ENCODE data around the gene HS6ST1. TPM values are rescaled to one million over a fixed set of nuclear protein-coding genes. Genes with fewer than 3 reads are reported as not detected.

HS6ST1 gene
- polyA plus RNA-seq, 1 donor (not counting 4 experiments of a cell fraction or from before 2014, with no cell fraction given): 6.3 TPM

DNA sequence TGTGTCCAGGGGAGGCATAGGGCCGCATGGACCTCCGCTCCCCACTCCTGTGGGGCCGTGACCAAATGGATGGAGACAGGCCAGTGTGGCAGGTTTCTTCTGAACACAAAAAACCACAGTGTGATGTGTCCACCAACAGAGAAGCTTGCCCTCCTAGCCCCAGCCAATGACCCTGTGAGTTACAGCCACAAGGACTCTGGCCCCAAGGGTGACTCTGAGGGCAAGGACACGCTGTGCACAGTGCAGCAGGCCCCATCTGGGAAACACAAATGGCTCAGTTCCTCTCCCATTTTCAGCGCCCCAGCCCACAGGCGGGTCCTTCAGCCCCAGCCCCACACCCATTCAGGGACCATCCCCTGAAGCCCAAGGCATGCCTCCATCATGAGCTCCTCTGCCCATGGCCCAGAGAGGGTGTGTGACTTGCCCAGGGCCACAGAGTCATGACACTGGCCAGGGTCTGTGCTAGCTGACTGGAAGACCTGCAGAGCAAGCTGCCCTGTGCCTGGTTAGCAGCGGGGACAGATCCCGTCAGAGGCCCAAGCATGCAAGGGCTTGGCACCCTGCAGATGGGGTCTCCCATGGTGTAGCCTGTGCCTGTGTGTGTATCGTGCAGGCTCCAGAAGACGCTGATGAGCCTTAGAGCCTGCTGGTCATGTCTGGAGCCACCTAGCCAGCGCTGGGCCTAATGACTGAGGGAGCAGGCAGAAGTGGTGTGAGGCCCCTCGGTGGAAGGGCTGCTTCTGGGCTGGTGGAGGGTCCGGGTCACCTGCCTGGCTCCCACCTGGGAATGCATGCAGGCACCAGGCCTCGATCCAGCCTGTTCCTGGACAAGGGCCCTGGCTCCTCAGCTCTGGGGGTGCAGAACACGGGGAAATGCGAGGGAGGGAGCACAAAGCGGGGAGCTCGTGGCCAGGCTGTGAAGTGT is 47.7 kb downstream of the HS6ST1 start:
- Histone ChIP-seq H3K4me3 (ENCODE audit: control insufficient read depth in 2 of 3, extremely low read depth in 1 of 3, insufficient read depth in 2 of 3, low read depth in 1 of 3, low read length in 3 of 3) (no peak overlapping the region), H3K4me1 (ENCODE audit: control insufficient read depth, extremely low read depth, insufficient read depth, low read length) (no peaks in the 10 kb centered on the region), H3K27ac (ENCODE audit: control insufficient read depth, insufficient read depth, low read length) (no peak overlapping the region), H2AFZ (ENCODE audit: control insufficient read depth, low read length) (no peak overlapping the region), H3K9me1 (ENCODE audit: control insufficient read depth, extremely low read depth, insufficient read depth, low read length) (no peaks in the 10 kb centered on the region), H3K4me2 (ENCODE audit: control insufficient read depth, extremely low read depth, insufficient read depth, low read depth, low read length) (no peak overlapping the region), H3K9me3 (ENCODE audit: control insufficient read depth, low read depth, low read length) (peaks cover 5% of the 10 kb centered on the region), H4K20me1 (ENCODE audit: control insufficient read depth, extremely low read depth, insufficient read depth, low read length) (no peaks in the 10 kb centered on the region), H3K27me3 (ENCODE audit: control insufficient read depth, extremely low read depth, insufficient read depth, low read length) (no peaks in the 10 kb centered on the region), H3K36me3 (ENCODE audit: control insufficient read depth in 2 of 2, extremely low read depth in 1 of 2, insufficient read depth in 2 of 2, low read length in 2 of 2) (peaks cover 3 to 9% of the 10 kb centered on the region in 2 experiments), H3K9ac (ENCODE audit: control insufficient read depth, extremely low read depth, insufficient read depth, low read length) (no peak overlapping the region), H3K79me2 (ENCODE audit: control insufficient read depth, insufficient read depth, low read length) (peaks cover 3% of the 10 kb centered on the region)
- TF ChIP-seq, protein P1, sequence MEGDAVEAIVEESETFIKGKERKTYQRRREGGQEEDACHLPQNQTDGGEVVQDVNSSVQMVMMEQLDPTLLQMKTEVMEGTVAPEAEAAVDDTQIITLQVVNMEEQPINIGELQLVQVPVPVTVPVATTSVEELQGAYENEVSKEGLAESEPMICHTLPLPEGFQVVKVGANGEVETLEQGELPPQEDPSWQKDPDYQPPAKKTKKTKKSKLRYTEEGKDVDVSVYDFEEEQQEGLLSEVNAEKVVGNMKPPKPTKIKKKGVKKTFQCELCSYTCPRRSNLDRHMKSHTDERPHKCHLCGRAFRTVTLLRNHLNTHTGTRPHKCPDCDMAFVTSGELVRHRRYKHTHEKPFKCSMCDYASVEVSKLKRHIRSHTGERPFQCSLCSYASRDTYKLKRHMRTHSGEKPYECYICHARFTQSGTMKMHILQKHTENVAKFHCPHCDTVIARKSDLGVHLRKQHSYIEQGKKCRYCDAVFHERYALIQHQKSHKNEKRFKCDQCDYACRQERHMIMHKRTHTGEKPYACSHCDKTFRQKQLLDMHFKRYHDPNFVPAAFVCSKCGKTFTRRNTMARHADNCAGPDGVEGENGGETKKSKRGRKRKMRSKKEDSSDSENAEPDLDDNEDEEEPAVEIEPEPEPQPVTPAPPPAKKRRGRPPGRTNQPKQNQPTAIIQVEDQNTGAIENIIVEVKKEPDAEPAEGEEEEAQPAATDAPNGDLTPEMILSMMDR (optimal IDR thresholded peaks at IDR 0.05 in 1 of 3, IDR thresholded peaks at IDR 0.05 in 1 of 3, conservative IDR thresholded peaks at IDR 0.05 in 1 of 3; ENCODE audit: extremely low read depth in 1 of 3, insufficient read depth in 2 of 3, low read length in 3 of 3): no peak
- no peak for TF ChIP-seq EZH2 (IDR thresholded peaks at IDR 0.05; ENCODE audit: low read length)
- no peak for DNase-seq (ENCODE audit: low read depth, low spot score)
- dilution Hi-C loops (cut with MboI; ENCODE audit: extremely low pct_ligation_motif_present, low sequenced_read_pairs): no loop called here
- FAIRE-seq: no peak

DNA sequence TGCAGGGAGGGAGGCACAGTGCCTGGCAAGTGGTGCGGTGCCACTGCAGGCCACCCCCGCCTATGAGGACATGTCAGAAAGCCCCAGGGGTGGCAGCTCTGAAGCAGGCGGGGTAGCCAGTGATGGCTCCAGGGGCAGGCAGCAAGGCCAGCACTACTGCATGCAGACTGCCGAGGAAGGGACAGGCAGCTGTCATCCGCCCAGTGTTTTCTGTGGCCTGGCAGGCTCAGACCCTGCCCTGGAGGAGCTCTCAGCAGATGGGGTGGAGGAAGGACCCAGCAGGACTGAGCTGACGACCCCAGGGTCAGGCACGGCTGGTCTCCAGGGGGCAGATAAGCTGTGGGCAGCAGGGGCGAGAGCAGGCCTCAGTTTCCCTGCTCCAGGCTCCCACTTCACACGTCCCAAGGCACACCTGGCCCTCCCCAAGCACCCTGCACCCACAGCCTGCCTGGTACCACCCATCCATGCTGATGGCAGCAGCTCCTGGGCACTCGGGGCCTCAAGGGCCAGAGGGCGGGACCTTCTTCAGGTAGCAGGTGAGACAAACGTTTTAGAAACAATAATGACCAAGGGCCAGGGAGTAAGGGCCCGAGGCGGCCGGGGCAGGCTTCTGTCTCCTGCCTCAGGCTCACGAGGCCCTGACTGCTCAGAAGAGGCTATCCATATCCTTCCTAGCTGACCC is 48.5 kb downstream of the HS6ST1 start:
- DNase-seq (ENCODE audit: low read depth, low spot score): no peak
- Histone ChIP-seq H3K4me2 (ENCODE audit: control insufficient read depth, extremely low read depth, insufficient read depth, low read depth, low read length) (no peak overlapping the region), H3K36me3 (ENCODE audit: control insufficient read depth in 2 of 2, extremely low read depth in 1 of 2, insufficient read depth in 2 of 2, low read length in 2 of 2) (peaks cover 0 to 3% of the 10 kb centered on the region in 2 experiments), H2AFZ (ENCODE audit: control insufficient read depth, low read length) (no peak overlapping the region), H3K4me1 (ENCODE audit: control insufficient read depth, extremely low read depth, insufficient read depth, low read length) (no peaks in the 10 kb centered on the region), H3K9me3 (ENCODE audit: control insufficient read depth, low read depth, low read length) (peaks cover 3% of the 10 kb centered on the region), H3K27ac (ENCODE audit: control insufficient read depth, insufficient read depth, low read length) (no peak overlapping the region), H3K9ac (ENCODE audit: control insufficient read depth, extremely low read depth, insufficient read depth, low read length) (no peak overlapping the region), H3K4me3 (ENCODE audit: control insufficient read depth in 2 of 3, extremely low read depth in 1 of 3, insufficient read depth in 2 of 3, low read depth in 1 of 3, low read length in 3 of 3) (no peak overlapping the region), H3K27me3 (ENCODE audit: control insufficient read depth, extremely low read depth, insufficient read depth, low read length) (no peaks in the 10 kb centered on the region), H4K20me1 (ENCODE audit: control insufficient read depth, extremely low read depth, insufficient read depth, low read length) (no peaks in the 10 kb centered on the region), H3K79me2 (ENCODE audit: control insufficient read depth, insufficient read depth, low read length) (no peaks in the 10 kb centered on the region), H3K9me1 (ENCODE audit: control insufficient read depth, extremely low read depth, insufficient read depth, low read length) (no peaks in the 10 kb centered on the region)
- TF ChIP-seq, protein P1 (optimal IDR thresholded peaks at IDR 0.05 in 1 of 3, IDR thresholded peaks at IDR 0.05 in 1 of 3, conservative IDR thresholded peaks at IDR 0.05 in 1 of 3; ENCODE audit: extremely low read depth in 1 of 3, insufficient read depth in 2 of 3, low read length in 3 of 3): no peak
- no peak for TF ChIP-seq EZH2 (IDR thresholded peaks at IDR 0.05; ENCODE audit: low read length)
- dilution Hi-C loops (cut with MboI; ENCODE audit: extremely low pct_ligation_motif_present, low sequenced_read_pairs): no loop called here
- no peak for FAIRE-seq
